Hepatocyte (in vitro differentiated cells): ENCODE measurements around the gene CIP2A.

ENCODE experiments used
- CTCF ChIP-seq: fragments of 200-600 bp; sonication (generic); IDR thresholded peaks from 2 replicates; pipeline ENCODE4 v1.5.1; 2016; ENCODE audit warnings: antibody characterized with exemption, mild to moderate bottlenecking; ENCODE audit not compliant: poor library complexity
- EZH2phosphoT487 ChIP-seq: fragments of 200-600 bp; sonication (generic); IDR thresholded peaks from one replicate; pipeline ENCODE4 v1.6.1; 2018; ENCODE audit warnings: antibody characterized with exemption, mild to moderate bottlenecking, low read depth, moderate library complexity; ENCODE audit not compliant: unreplicated experiment, severe bottlenecking

DNA sequence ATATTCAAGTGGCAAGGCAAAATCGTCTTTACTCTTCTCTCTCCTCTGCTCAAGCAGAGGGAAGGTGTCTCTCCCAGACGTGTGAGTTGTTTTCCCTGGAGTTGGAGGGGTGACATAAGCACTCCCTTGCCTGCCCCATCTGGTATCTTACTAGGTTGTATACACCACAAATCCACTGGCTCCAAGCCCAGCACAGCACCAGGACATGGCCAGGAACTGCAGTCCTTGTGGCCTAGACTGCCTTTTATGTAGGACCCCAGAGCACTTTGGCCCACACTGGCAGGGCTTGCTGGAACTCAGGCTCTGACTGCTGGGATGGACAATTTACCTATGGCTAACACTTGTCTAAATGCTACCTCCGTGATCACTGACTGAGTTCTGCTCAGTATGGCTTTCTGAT is 34.3 kb upstream of the CIP2A start:
- TF ChIP-seq CTCF (no peak), EZH2phosphoT487 (no peak)
